ENCODE measurements around the gene LST1.

LST1 gene

DNA sequence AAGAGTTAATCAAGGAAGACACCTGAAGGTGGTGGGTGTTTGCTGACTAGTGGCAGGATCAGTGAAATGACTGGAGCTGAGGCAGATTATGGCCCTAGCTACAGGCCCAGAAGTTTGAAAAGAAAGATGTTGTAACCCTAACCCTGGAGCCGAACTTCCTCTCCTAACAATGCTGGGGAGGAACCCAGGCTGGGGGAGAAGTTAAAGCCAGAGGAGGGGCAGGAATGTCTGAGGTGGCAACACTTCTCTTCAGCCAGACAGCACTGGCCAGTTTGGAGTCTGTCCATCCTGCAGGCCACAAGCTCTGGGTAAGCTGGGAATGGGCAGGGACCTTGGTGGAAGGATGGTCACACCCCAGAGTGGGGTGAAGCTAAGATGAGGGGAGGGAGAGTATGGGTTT lies at the start of gene LST1:
TSS of gene LST1 (plus strand) at position 270 of the 400 bp plus-strand sequence. CDS start 1,023 bp downstream, outside the sequence.
- intact Hi-C loops (cut with micrococcal nuclease), result no loop called here
- H3K9me3 Mint-ChIP-seq, result no peaks in the 10 kb centered on the region

GRCh38 chr6:31538805-31539400 lies 47.2 kb upstream of the LST1 start:
- Mint-ChIP-seq H3K27ac (peak overlapping the region; percentile 3), H3K4me1 (ENCODE audit: low read depth) (peaks cover 28% of the 10 kb centered on the region), H3K36me3 (ENCODE audit: low read depth) (peaks cover 79% of the 10 kb centered on the region), H3K9me3 (no peaks in the 10 kb centered on the region), H3K4me3 (peak overlapping the region; percentile 37), H3K27me3 (no peaks in the 10 kb centered on the region)
- intact Hi-C loops (cut with micrococcal nuclease), result no loop called here

More for the DNA sequence above, at the start of gene LST1:
- Mint-ChIP-seq H3K27ac (peak within 1 kb of the TSS; percentile 68), H3K36me3 (ENCODE audit: low read depth) (peaks cover 55% of the 10 kb centered on the region), H3K27me3 (no peaks in the 10 kb centered on the region), H3K4me3 (peak within 1 kb of the TSS; percentile 80), H3K4me1 (ENCODE audit: low read depth) (peaks cover 72% of the 10 kb centered on the region)

DNA sequence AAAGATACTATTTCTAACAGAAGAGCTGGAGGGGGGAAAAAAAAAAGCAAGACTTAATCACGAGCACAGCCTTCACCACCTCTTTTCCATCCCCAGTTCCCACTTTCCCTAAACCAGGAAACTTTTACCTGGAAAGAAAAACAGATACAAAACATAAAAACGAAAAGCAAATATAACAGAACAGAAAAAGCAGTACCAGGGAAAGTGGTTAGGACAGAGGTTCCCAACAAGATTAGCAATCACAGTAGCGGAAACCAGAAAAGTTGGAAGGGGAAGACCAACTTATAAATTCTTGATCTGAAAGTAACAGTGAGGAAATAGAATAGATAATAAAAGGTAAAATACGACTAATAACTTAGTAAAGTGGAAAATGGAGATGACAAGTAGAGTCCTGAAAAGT lies 45.4 kb upstream of the LST1 start:
- Mint-ChIP-seq H3K36me3 (ENCODE audit: low read depth) (peaks cover 62% of the 10 kb centered on the region), H3K9me3 (no peaks in the 10 kb centered on the region), H3K4me1 (ENCODE audit: low read depth) (peaks cover 28% of the 10 kb centered on the region), H3K27me3 (no peaks in the 10 kb centered on the region), H3K27ac (peak overlapping the region; percentile 91), H3K4me3 (peak overlapping the region; percentile 86)
- intact Hi-C loops (cut with micrococcal nuclease), result loop anchor here (5.0 kb wide), 1 partner anchor 127 kb away; the partner anchor contains the start of genes CSNK2B and LY6G5B

DNA sequence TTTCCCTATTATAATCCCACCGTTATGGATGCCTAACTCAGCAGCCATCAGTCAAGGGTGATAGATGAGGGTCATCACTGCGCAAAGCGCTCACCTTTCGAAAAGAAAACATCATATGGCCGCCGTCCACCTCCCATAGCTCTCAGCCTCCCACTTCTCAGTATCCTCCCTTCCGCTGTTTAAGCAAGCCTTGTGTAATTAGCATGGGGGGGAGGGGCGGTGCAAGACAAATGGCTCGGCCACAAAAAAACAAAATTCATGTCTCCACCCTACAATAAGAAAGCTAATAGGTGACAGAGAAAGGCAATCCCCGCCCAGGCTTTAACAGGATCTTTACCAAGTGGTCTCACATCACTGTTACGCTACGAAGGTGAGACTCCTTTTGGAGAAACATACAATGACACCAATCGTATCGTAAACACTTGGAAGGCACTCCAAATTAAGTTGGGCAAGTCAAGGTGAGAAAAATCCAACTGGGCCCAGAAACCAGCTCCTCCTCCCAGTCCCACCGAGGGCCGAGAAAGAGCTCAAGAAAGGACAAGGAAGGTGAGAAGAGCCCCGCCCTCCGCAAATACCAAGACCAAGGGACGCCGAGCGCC lies 44.9 kb upstream of the LST1 start:
- Mint-ChIP-seq H3K36me3 (ENCODE audit: low read depth) (peaks cover 57% of the 10 kb centered on the region), H3K9me3 (no peaks in the 10 kb centered on the region), H3K4me3 (peak overlapping the region; percentile 86), H3K27ac (peak overlapping the region; percentile 91), H3K4me1 (ENCODE audit: low read depth) (peaks cover 32% of the 10 kb centered on the region), H3K27me3 (no peaks in the 10 kb centered on the region)
- intact Hi-C loops (cut with micrococcal nuclease), result loop anchor here (5.0 kb wide), 1 partner anchor 126 kb away; the partner anchor contains the start of genes CSNK2B and LY6G5B

- peak within 1 kb of the TSS; percentile 91 for H3K27ac Mint-ChIP-seq
- peaks cover 40% of the 10 kb centered on the region for H3K4me1 Mint-ChIP-seq (ENCODE audit: low read depth)
- H3K9me3 Mint-ChIP-seq, result no peaks in the 10 kb centered on the region
- peaks cover 50% of the 10 kb centered on the region for H3K36me3 Mint-ChIP-seq (ENCODE audit: low read depth)
- intact Hi-C loops (cut with micrococcal nuclease), result loop anchor here (5.0 kb wide), 1 partner anchor 125 kb away; the partner anchor contains the start of genes CSNK2B and LY6G5B
- H3K4me3 Mint-ChIP-seq, result peak within 1 kb of the TSS; percentile 86
- no peaks in the 10 kb centered on the region for H3K27me3 Mint-ChIP-seq
Observed at GRCh38 chr6:31541658-31542521, 44.2 kb upstream of the LST1 start, which contains the start of gene DDX39B. Gene DDX39B (minus strand): TSS chr6:31542003. CDS start chr6:31540532, 1,471 bp downstream.

DNA sequence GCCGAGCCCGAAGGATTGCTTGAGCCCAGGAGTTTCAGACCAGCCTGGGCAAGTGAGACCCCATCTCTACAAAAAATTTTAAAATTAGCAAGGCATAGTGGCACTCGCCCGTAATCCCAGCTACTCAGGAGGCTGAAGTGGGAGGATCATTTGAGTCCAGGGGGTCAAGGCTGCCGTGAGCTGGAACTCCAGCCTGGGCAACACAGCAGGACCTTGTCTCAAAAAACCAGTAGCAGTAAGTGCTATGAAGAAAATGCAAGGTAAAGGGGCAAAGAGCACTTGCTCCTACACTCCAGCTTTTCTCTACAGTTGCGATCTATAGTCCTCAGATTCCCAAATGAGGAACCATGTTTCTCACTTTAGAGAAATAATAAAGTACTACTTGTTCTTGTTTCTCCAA lies 42.4 kb upstream of the LST1 start:
- no peaks in the 10 kb centered on the region for H3K27me3 Mint-ChIP-seq
- H3K27ac Mint-ChIP-seq, result no peak overlapping the region
- peaks cover 48% of the 10 kb centered on the region for H3K4me1 Mint-ChIP-seq (ENCODE audit: low read depth)
- intact Hi-C loops (cut with micrococcal nuclease), result loop anchor here (5.0 kb wide), 1 partner anchor 124 kb away; the partner anchor contains the start of genes CSNK2B and LY6G5B
- no peaks in the 10 kb centered on the region for H3K9me3 Mint-ChIP-seq
- peaks cover 33% of the 10 kb centered on the region for H3K36me3 Mint-ChIP-seq (ENCODE audit: low read depth)
- H3K4me3 Mint-ChIP-seq, result no peak overlapping the region

- H3K4me3 Mint-ChIP-seq, result no peak overlapping the region
- H3K9me3 Mint-ChIP-seq, result no peaks in the 10 kb centered on the region
- no peak overlapping the region for H3K27ac Mint-ChIP-seq
- no peaks in the 10 kb centered on the region for H3K27me3 Mint-ChIP-seq
- intact Hi-C loops (cut with micrococcal nuclease), result loop anchor here (5.0 kb wide), 2 partner anchors 123 to 288 kb away; partner anchors contain the start of genes CSNK2B and LY6G5B
- H3K36me3 Mint-ChIP-seq (ENCODE audit: low read depth), result peaks cover 29% of the 10 kb centered on the region
- H3K4me1 Mint-ChIP-seq (ENCODE audit: low read depth), result peaks cover 45% of the 10 kb centered on the region
Observed at GRCh38 chr6:31544676-31545075, 41.4 kb upstream of the LST1 start.

DNA sequence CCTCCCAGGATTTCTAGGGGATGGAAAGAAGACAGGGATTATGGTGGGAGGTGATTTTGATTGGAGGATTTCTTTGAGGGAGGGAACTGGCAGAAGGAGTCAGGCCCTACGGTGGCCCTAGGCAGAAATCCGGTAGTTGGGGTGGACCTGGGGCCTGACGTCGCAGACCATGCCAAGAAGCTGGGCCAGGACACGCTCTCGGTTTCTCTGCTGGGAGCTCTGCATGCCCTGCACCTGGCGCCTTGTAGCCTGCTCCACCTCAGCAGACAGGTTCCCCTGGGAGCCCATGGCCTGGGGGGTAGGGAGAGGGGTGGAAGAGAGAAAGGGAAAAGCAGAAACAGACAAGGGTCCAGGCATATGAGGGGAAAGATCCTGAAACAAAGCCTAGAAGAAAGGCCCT lies 40.8 kb upstream of the LST1 start:
- H3K27me3 Mint-ChIP-seq, result no peaks in the 10 kb centered on the region
- H3K9me3 Mint-ChIP-seq, result no peaks in the 10 kb centered on the region
- peaks cover 39% of the 10 kb centered on the region for H3K4me1 Mint-ChIP-seq (ENCODE audit: low read depth)
- intact Hi-C loops (cut with micrococcal nuclease), result loop anchor here (5.0 kb wide), 1 partner anchor 287 kb away; no protein-coding TSS in a partner anchor
- H3K4me3 Mint-ChIP-seq, result no peak overlapping the region
- H3K36me3 Mint-ChIP-seq (ENCODE audit: low read depth), result peaks cover 29% of the 10 kb centered on the region
- no peak overlapping the region for H3K27ac Mint-ChIP-seq

- H3K36me3 Mint-ChIP-seq (ENCODE audit: low read depth), result peaks cover 29% of the 10 kb centered on the region
- peak within 1 kb of the TSS; percentile 77 for H3K4me3 Mint-ChIP-seq
- peak within 1 kb of the TSS; percentile 80 for H3K27ac Mint-ChIP-seq
- H3K27me3 Mint-ChIP-seq, result no peaks in the 10 kb centered on the region
- intact Hi-C loops (cut with micrococcal nuclease), result loop anchor here (2.0 to 5.0 kb wide), 2 partner anchors 52 to 286 kb away; no protein-coding TSS in a partner anchor
- no peaks in the 10 kb centered on the region for H3K9me3 Mint-ChIP-seq
- peaks cover 34% of the 10 kb centered on the region for H3K4me1 Mint-ChIP-seq (ENCODE audit: low read depth)
Observed at GRCh38 chr6:31546339-31546957, 39.6 kb upstream of the LST1 start, which contains the start of gene ATP6V1G2. Gene ATP6V1G2 (minus strand): TSS chr6:31546608. CDS start chr6:31546559, 49 bp downstream.

- H3K4me1 Mint-ChIP-seq (ENCODE audit: low read depth), result peaks cover 34% of the 10 kb centered on the region
- no peaks in the 10 kb centered on the region for H3K27me3 Mint-ChIP-seq
- intact Hi-C loops (cut with micrococcal nuclease), result loop anchor here (2.0 to 5.0 kb wide), 2 partner anchors 52 to 285 kb away; no protein-coding TSS in a partner anchor
- peaks cover 28% of the 10 kb centered on the region for H3K36me3 Mint-ChIP-seq (ENCODE audit: low read depth)
- H3K4me3 Mint-ChIP-seq, result peak within 1 kb of the TSS; percentile 77
- H3K9me3 Mint-ChIP-seq, result no peaks in the 10 kb centered on the region
- peak within 1 kb of the TSS; percentile 80 for H3K27ac Mint-ChIP-seq
Observed at GRCh38 chr6:31546958-31547726, 38.9 kb upstream of the LST1 start, which contains the start of gene NFKBIL1. Gene NFKBIL1 (plus strand): TSS chr6:31547608. CDS start chr6:31547695, 87 bp downstream.

GRCh38 chr6:31547727-31548543 lies 38.1 kb upstream of the LST1 start:
- Mint-ChIP-seq H3K4me3 (peak overlapping the region; percentile 77), H3K27ac (peak overlapping the region; percentile 80), H3K9me3 (no peaks in the 10 kb centered on the region), H3K36me3 (ENCODE audit: low read depth) (peaks cover 31% of the 10 kb centered on the region), H3K4me1 (ENCODE audit: low read depth) (peaks cover 34% of the 10 kb centered on the region), H3K27me3 (no peaks in the 10 kb centered on the region)
- intact Hi-C loops (cut with micrococcal nuclease), result loop anchor here (2.0 to 5.0 kb wide), 2 partner anchors 53 to 284 kb away; no protein-coding TSS in a partner anchor

GRCh38 chr6:31548544-31548873 lies 37.6 kb upstream of the LST1 start:
- Mint-ChIP-seq H3K9me3 (no peaks in the 10 kb centered on the region), H3K36me3 (ENCODE audit: low read depth) (peaks cover 37% of the 10 kb centered on the region), H3K4me1 (ENCODE audit: low read depth) (peaks cover 34% of the 10 kb centered on the region), H3K27me3 (no peaks in the 10 kb centered on the region), H3K27ac (peak overlapping the region; percentile 80), H3K4me3 (peak overlapping the region; percentile 77)
- intact Hi-C loops (cut with micrococcal nuclease), result loop anchor here (5.0 kb wide), 1 partner anchor 284 kb away; no protein-coding TSS in a partner anchor
